GM12878 (cell line): ENCODE data around the gene CEP89. TPM values are rescaled to one million over a fixed set of nuclear protein-coding genes. Genes with fewer than 3 reads are reported as not detected.

Experiments
- BHLHE40 ChIP-seq, 2 experiments: fragments of 450-650 bp in 1 of 2; IDR thresholded peaks; 2 replicates each; pipeline ENCODE4 v1.6.1; 2011 to 2017; ENCODE audit warnings: low read depth in 2 of 2, borderline replicate concordance in 1 of 2, improper control_type of control experiment in 1 of 2, low read length in 1 of 2, mild to moderate bottlenecking in 1 of 2
- EGR1 ChIP-seq, 2 experiments: IDR thresholded peaks; 1 replicate in 1 of 2; 2 replicates in 1 of 2; pipeline ENCODE4 v1.6.1; 2011 to 2012; ENCODE audit warnings: low read depth in 2 of 2, low read length in 2 of 2, borderline replicate concordance in 1 of 2, mild to moderate bottlenecking in 1 of 2, moderate library complexity in 1 of 2
- PML ChIP-seq: IDR thresholded peaks from 2 replicates; pipeline ENCODE4 v1.6.1; 2012; ENCODE audit warnings: low read length, inconsistent platforms
- POLR2A ChIP-seq: IDR thresholded peaks from 2 replicates; pipeline ENCODE4 v1.6.1; 2011; ENCODE audit warnings: low read depth, mild to moderate bottlenecking, low read length
- RFX5 ChIP-seq: IDR thresholded peaks from 2 replicates; pipeline ENCODE4 v1.6.1; 2011; ENCODE audit warnings: low read depth, low read length, improper control_type of control experiment
- USF1 ChIP-seq: IDR thresholded peaks from 2 replicates; pipeline ENCODE4 v1.6.1; 2011; ENCODE audit warnings: borderline replicate concordance, low read depth, mild to moderate bottlenecking, moderate library complexity, mixed read lengths, low read length; ENCODE audit not compliant: insufficient read depth; ENCODE audit errors: extremely low read length
- USF2 ChIP-seq: IDR thresholded peaks from 2 replicates; pipeline ENCODE4 v1.6.1; 2011; ENCODE audit warnings: low read depth, low read length, improper control_type of control experiment, borderline replicate concordance
- YBX1 ChIP-seq: fragments of 450-650 bp; IDR thresholded peaks from 2 replicates; pipeline ENCODE4 v1.6.1; 2016; ENCODE audit warnings: antibody characterized with exemption
- ZBTB40 ChIP-seq: fragments of 450-650 bp; IDR thresholded peaks from 2 replicates; pipeline ENCODE4 v1.6.1; 2016; ENCODE audit warnings: mild to moderate bottlenecking, moderate library complexity, borderline replicate concordance
- polyA plus RNA-seq, 11 experiments: library from polyadenylated mRNA; depleted of rRNA in 4 of 11; unstranded in 6 of 11; stranded (reverse) in 5 of 11; fragments of >200 nt; fragmentation: Nextera tagmentation in 4 of 11; fragmentation: Illumina TruSeq in 1 of 11; extraction: Ambion mirVana in 4 of 11; extraction: Trizol in 1 of 11; gene quantifications; 1 replicate in 1 of 11; 2 replicates in 10 of 11; pipeline versions ENCODE4 v1.2.1 to v1.2.3, GENCODE V29; 2011 to 2016; ENCODE audit warnings: inconsistent platforms in 2 of 11, missing spikeins in 2 of 11, low read depth in 1 of 11
- total RNA-seq, 4 experiments: library from RNA; depleted of rRNA in 3 of 4; stranded (reverse); fragments of >200 nt in 3 of 4; fragmentation: Illumina TruSeq in 1 of 4; extraction: Trizol in 1 of 4; gene quantifications; 2 replicates each; pipeline versions ENCODE4 v1.2.1 to v1.2.3, GENCODE V29; 2013 to 2021

Gene CEP89
- total and polyA plus RNA-seq, 10 of the 15 experiments (the other 5 are each of a cell fraction or from before 2014, with no cell fraction given), result 6.0 to 19.3 (median 10.2) TPM

GRCh38 chr19:32876236-32876918, 95.4 kb downstream of the CEP89 start (continued):
- TF ChIP-seq USF1 (no peak), ZBTB40 (no peak), RFX5 (no peak), BHLHE40 (IDR thresholded peaks at IDR 0.05; ENCODE audit: borderline replicate concordance in 1 of 2, low read depth in 2 of 2, low read length in 1 of 2) (no peak), PML (no peak), YBX1 (no peak), USF2 (no peak), EGR1 (IDR thresholded peaks at IDR 0.05; ENCODE audit: borderline replicate concordance in 1 of 2, low read depth in 2 of 2, low read length in 2 of 2) (no peak), POLR2A (no peak)
